Osteoblast (primary cell): Measurements from ENCODE around the gene MSN. TPM values are rescaled to one million over a fixed set of nuclear protein-coding genes. Genes with fewer than 3 reads are reported as not detected.
"Not testable (repeated sequence)": the region's sequence is repeated elsewhere in the genome, so short reads cannot be mapped to it uniquely, and the experiment has no call there.

Experiments
- DNase-seq: peaks from one replicate; pipeline ENCODE4 v3.0.0; 2011; ENCODE audit warnings: low spot score, mixed read lengths; ENCODE audit not compliant: insufficient read length; ENCODE audit errors: missing footprints
- H2AFZ ChIP-seq: 2 replicates; pipeline ENCODE4 v1.6.0; 2011; ENCODE audit warnings: mild to moderate bottlenecking, low read length
- H3K27ac ChIP-seq: 2 replicates; pipeline ENCODE4 v1.5.1; 2011; ENCODE audit warnings: mild to moderate bottlenecking, low read depth, low read length, moderate library complexity
- H3K27me3 ChIP-seq: 2 replicates; pipeline ENCODE4 v1.6.0; 2012; ENCODE audit warnings: mild to moderate bottlenecking, control low read depth, inconsistent platforms, low read length, moderate library complexity; ENCODE audit not compliant: insufficient read depth
- H3K36me3 ChIP-seq: 2 replicates; pipeline ENCODE4 v1.5.1; 2011; ENCODE audit warnings: mild to moderate bottlenecking, low read length, control low read depth, moderate library complexity; ENCODE audit not compliant: insufficient read depth
- H3K4me1 ChIP-seq: 2 replicates; pipeline ENCODE4 v1.5.1; 2011; ENCODE audit warnings: mild to moderate bottlenecking, low read length, control low read depth, moderate library complexity; ENCODE audit not compliant: insufficient read depth
- H3K4me2 ChIP-seq: 2 replicates; pipeline ENCODE4 v1.6.0; 2011; ENCODE audit warnings: mild to moderate bottlenecking, low read length; ENCODE audit not compliant: insufficient read depth
- H3K4me3 ChIP-seq: fragments of 200-600 bp; sonication (generic); 3 replicates; pipeline ENCODE4 v1.5.1; 2012; ENCODE audit warnings: mild to moderate bottlenecking, low read length, inconsistent platforms; ENCODE audit not compliant: insufficient read depth
- H3K79me2 ChIP-seq: 2 replicates; pipeline ENCODE4 v1.6.0; 2012; ENCODE audit warnings: mild to moderate bottlenecking, low read length, control low read depth, inconsistent platforms; ENCODE audit not compliant: insufficient read depth
- H3K9me3 ChIP-seq: 2 replicates; pipeline ENCODE4 v1.5.1; 2011; ENCODE audit warnings: low read depth, low read length, control low read depth
- H4K20me1 ChIP-seq: 2 replicates; pipeline ENCODE4 v1.6.0; 2012; ENCODE audit warnings: mild to moderate bottlenecking, low read length, control low read depth; ENCODE audit not compliant: insufficient read depth
- total RNA-seq: library from RNA; depleted of rRNA; stranded (reverse); fragments of >200 nt; gene quantifications from 2 replicates; pipeline ENCODE4 v1.2.3, GENCODE V29; 2012
- TF ChIP-seq, protein P1 (sequence below): IDR thresholded peaks from 2 replicates; pipeline ENCODE4 v1.5.1; 2011; ENCODE audit warnings: mild to moderate bottlenecking, low read depth, low read length, moderate library complexity; ENCODE audit errors: extremely low read depth

The MSN gene
- total RNA-seq, 1 donor, result 249 TPM

DNA sequence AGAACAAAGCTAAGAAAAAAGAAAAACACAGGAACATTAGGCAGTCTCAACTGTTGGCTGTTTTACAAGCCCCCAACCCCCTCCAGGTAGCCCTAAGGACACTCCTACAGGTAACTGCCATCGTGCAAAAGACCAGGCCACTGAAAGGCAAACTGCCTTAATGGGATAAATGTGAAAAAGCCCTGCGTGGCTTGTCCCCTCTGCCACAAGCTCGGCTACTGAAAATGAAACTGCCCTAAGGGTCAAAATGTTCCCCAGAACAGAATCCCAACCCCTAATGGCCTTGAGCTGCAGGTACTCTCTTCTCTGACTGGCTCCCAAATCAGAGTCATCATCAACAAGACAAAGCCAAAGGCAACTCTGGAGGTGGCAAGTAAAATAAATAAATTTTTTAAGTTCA lies 84.8 kb downstream of the MSN start:
- Histone ChIP-seq H3K79me2 (no peaks in the 10 kb centered on the region), H3K9me3 (no peaks in the 10 kb centered on the region), H3K4me2 (no peak overlapping the region), H2AFZ (no peak overlapping the region), H3K27me3 (peaks cover 2% of the 10 kb centered on the region), H3K27ac (no peak overlapping the region), H3K4me1 (no peaks in the 10 kb centered on the region), H3K36me3 (no peaks in the 10 kb centered on the region), H4K20me1 (no peaks in the 10 kb centered on the region), H3K4me3 (no peak overlapping the region)
- TF ChIP-seq, protein P1, sequence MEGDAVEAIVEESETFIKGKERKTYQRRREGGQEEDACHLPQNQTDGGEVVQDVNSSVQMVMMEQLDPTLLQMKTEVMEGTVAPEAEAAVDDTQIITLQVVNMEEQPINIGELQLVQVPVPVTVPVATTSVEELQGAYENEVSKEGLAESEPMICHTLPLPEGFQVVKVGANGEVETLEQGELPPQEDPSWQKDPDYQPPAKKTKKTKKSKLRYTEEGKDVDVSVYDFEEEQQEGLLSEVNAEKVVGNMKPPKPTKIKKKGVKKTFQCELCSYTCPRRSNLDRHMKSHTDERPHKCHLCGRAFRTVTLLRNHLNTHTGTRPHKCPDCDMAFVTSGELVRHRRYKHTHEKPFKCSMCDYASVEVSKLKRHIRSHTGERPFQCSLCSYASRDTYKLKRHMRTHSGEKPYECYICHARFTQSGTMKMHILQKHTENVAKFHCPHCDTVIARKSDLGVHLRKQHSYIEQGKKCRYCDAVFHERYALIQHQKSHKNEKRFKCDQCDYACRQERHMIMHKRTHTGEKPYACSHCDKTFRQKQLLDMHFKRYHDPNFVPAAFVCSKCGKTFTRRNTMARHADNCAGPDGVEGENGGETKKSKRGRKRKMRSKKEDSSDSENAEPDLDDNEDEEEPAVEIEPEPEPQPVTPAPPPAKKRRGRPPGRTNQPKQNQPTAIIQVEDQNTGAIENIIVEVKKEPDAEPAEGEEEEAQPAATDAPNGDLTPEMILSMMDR, result no peak
- no peak for DNase-seq

DNA sequence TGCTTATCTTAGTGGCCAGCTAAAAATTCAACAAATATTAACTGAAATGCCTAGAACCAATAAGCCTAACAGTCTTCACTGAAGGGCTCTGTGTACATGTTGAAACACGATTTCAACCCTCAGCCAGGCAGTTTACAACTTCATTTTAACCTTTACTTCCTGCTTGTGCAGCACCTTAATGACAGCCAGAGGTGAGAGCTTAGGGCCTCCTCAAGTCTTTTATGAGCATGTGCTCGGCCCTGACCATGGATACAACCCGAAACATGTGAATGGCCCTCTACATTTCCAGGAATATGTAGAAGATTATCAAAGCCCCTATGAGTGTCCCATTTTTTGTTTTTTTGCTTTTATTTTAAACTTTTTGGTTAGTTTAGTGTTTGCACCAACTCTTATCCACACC lies 88.3 kb downstream of the MSN start:
- Histone ChIP-seq H3K27me3 (peaks cover 2% of the 10 kb centered on the region), H4K20me1 (no peaks in the 10 kb centered on the region), H3K4me1 (no peaks in the 10 kb centered on the region), H3K36me3 (no peaks in the 10 kb centered on the region), H3K9me3 (no peaks in the 10 kb centered on the region), H3K4me3 (no peak overlapping the region), H3K27ac (no peak overlapping the region), H2AFZ (no peak overlapping the region), H3K79me2 (no peaks in the 10 kb centered on the region), H3K4me2 (no peak overlapping the region)
- no peak for DNase-seq
- TF ChIP-seq, protein P1, result no peak

DNA sequence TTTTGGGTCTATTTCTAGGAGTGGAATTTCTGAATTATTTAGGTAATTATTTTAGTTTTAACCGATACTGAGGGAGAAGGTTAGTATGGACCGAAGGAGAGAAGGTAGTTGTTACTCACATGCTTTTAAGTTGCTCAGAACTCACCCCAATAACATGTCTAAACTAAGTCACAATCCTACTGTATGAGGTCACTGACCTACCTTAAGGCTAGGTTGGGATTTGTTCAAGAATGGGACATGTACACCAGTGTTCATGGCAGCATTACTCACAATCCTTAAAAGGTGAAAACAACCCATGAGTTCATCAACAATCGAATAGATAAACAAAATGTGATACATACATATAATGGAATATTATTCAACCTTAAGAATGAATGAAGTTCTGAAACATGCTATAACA lies 90.5 kb downstream of the MSN start:
- Histone ChIP-seq H3K4me3 (no peak overlapping the region), H3K27ac (no peak overlapping the region), H2AFZ (no peak overlapping the region), H3K27me3 (peaks cover 2% of the 10 kb centered on the region), H3K79me2 (no peaks in the 10 kb centered on the region), H3K9me3 (no peaks in the 10 kb centered on the region), H3K36me3 (no peaks in the 10 kb centered on the region), H4K20me1 (no peaks in the 10 kb centered on the region), H3K4me1 (no peaks in the 10 kb centered on the region), H3K4me2 (no peak overlapping the region)
- DNase-seq, result no peak
- TF ChIP-seq, protein P1, result no peak

DNA sequence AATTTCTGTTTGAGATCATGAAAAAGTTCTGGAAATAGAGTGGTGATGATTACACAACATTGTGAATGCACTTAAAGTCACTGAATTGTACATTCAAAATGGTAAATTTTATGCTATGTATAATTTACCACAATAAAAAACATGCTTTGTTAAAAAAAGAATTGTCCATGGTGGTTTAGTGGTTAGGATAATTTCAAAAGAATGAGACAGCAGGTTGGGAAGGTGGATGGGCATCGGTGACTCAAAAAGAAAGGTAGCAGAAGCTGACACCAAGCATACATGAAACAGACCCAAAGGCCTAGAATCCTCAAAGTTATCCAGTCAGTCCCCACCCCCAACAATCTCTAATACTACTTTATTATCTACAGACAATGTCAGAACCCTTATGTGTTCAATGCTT lies 91.1 kb downstream of the MSN start:
- H3K4me1 ChIP-seq, result no peaks in the 10 kb centered on the region
- H3K36me3 ChIP-seq, result no peaks in the 10 kb centered on the region
- no peak for DNase-seq
- H3K4me2 ChIP-seq, result no peak overlapping the region
- H3K27ac ChIP-seq, result no peak overlapping the region
- no peak overlapping the region for H3K4me3 ChIP-seq
- no peaks in the 10 kb centered on the region for H3K9me3 ChIP-seq
- TF ChIP-seq, protein P1, result no peak
- peaks cover 2% of the 10 kb centered on the region for H3K27me3 ChIP-seq
- no peaks in the 10 kb centered on the region for H3K79me2 ChIP-seq
- H4K20me1 ChIP-seq, result no peaks in the 10 kb centered on the region
- H2AFZ ChIP-seq, result no peak overlapping the region

DNA sequence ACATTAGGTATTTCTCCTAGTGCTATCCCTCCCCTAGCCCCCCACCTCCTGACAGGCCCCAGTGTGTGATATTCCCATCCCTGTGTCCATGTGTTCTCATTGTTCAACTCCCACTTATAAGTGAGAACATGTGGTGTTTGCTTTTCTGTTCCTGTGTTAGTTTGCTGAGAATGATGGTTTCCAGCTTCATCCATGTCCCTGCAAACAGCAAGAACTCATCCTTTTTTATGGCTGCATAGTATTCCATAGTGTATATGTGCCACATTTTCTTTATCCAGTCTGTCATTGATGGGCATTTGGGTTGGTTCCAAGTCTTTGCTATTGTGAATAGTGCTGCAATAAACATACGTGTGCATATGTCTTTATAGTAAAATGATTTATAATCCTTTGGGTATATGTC lies 92.1 kb downstream of the MSN start:
- H3K27ac ChIP-seq, H3K4me3 ChIP-seq, DNase-seq, H4K20me1 ChIP-seq, H3K4me2 ChIP-seq, H3K36me3 ChIP-seq, H3K79me2 ChIP-seq, H2AFZ ChIP-seq, H3K9me3 ChIP-seq, H3K4me1 ChIP-seq, H3K27me3 ChIP-seq: not testable (repeated sequence)
